ENCODE measurements around the gene MOGAT3.

Gene MOGAT3

GRCh38 chr7:101172005-101172853 lies 28.6 kb downstream of the MOGAT3 start:
- peak in 1 of 5 donors; percentile 35 for DNase-seq

DNA sequence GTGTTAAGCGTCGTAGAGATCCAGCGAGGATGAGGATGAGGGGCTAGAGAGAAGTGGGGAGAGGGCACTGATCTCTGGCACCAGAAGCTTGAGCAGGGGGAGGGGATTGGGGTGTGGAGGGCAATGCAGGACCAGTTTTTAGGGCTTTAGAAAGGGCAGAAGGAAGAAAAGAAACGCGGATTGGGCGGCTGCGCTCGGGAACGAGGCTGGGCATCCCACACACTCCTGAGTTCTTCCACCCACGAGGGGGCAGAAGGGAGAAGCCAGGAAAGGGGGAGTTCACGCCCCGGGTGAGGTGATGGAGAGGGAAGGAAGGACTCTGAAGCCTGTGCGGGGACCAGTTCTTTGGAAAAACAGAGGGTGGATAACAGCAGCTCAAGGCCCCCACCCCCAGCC lies 29.4 kb downstream of the MOGAT3 start:
- DNase-seq: no peak

DNA sequence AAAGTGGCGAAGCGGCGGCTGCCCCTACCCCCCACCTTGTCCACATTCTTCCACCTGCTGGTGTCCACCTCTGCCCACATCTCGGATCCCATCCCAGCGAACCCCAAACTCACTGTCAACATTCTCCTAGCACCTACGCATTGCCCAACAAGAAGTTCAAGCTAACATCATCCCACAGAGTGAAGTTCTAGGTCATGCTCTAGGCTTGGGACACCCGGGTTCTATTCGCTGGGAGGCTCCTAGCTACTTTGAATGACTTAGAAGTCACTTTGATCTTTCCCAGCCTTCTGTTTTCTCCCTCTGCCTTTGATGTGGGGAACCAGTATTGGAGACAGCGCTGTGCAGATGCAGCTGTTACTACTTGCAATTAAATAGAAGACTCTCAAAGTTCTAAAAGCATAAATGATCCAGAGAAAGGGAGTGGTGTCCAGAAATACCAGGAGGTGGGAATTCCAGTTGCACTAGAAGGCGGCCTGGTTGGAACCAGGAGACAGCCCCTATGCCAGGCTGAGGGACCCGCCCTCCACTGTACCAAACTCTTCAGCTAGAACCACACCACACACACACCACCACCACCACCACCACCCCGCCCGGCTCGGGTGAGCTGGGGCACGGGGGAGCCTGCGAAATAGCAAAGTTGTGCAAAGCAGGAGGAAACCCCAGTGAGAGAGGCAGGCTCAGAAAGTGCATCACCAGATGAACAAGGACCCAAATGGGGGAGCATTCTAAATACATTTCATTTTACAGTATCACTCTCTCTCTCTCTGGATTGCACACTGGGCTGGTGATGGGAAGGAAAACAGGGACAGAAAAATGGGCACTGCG lies 30.0 kb downstream of the MOGAT3 start:
- no peak for DNase-seq

GRCh38 chr7:101169838-101170551 lies 30.8 kb downstream of the MOGAT3 start:
- DNase-seq: peak; percentile 56 to 72 (median 68)

DNA sequence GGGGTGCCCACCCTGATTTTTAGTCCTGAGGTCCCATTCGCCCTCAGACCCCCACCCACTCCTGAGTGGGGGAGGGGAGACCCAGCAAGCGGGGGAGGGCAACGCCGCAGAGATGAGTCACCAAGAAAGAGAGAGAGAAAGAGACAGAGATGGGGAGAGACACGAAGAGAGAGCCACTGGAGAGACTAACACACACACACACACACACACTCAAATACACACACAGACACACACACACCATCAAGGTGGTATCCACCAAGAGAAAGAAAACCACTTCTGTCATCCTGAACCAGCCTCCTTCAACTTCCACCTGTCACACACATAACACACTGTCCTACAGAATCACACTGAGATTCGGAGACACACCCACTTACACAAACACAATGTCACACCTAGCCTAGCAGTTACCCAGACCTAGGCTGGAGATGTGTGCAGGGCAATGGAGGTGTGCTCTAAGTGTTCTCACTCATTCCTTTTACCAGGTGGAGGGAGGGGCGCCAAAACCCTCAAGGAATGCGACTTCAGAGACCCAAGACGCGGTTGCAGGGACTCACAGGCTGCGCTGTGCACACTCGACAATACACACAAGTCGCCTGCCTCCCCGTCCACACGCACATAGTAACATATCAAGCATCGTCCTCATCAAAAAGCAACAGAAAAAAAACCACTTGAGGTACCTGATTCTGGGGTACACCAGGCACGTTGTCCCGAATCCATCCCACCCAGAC lies 31.6 kb downstream of the MOGAT3 start:
- no peak for DNase-seq

DNA sequence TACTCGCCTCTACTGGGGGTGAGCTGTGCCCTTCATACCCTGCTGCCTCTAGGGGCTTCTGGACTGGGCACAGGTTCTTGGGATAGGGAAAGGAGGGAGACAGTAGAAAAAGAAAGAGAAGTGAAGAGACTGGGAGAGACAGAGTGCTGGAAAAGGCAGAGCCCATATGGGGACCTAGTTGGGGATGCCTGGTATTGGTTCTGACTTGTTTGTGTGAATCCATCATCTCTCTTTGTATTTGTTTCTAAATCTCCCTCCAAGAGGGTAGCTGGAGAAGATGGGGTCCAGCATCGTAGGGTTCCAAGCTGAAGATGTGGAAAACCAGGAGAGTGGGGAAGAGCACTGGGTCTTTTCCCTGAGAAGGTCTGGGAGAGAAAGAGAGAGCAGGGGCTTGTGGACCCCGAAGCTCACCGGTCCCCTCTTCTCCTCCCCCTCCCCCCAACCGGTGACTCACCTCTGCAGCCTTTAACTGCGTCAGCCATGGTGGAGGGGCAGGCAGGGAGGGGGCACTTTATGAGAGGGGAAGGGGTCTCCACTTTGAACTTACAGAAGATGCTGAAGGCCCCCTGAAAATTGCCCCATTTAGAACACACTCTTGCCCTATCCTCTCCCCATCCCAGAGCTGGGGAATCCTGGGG lies 32.3 kb downstream of the MOGAT3 start:
- DNase-seq: no peak

- no peak for DNase-seq
Measured at GRCh38 chr7:101167645-101168411, 33.0 kb downstream of the MOGAT3 start.

- DNase-seq: no peak
Measured at GRCh38 chr7:101166909-101167644, 33.8 kb downstream of the MOGAT3 start.

GRCh38 chr7:101166648-101166908 lies 34.3 kb downstream of the MOGAT3 start:
- DNase-seq: no peak

- no peak for DNase-seq
Measured at GRCh38 chr7:101165958-101166647, 34.7 kb downstream of the MOGAT3 start.

- peak; percentile 83 to 94 (median 89) for DNase-seq
Measured at GRCh38 chr7:101165075-101165957, 35.5 kb downstream of the MOGAT3 start, which contains the start of gene VGF. Gene VGF, minus strand, starts transcription at chr7:101165569. Its CDS starts 726 bp downstream, at chr7:101164843.

DNA sequence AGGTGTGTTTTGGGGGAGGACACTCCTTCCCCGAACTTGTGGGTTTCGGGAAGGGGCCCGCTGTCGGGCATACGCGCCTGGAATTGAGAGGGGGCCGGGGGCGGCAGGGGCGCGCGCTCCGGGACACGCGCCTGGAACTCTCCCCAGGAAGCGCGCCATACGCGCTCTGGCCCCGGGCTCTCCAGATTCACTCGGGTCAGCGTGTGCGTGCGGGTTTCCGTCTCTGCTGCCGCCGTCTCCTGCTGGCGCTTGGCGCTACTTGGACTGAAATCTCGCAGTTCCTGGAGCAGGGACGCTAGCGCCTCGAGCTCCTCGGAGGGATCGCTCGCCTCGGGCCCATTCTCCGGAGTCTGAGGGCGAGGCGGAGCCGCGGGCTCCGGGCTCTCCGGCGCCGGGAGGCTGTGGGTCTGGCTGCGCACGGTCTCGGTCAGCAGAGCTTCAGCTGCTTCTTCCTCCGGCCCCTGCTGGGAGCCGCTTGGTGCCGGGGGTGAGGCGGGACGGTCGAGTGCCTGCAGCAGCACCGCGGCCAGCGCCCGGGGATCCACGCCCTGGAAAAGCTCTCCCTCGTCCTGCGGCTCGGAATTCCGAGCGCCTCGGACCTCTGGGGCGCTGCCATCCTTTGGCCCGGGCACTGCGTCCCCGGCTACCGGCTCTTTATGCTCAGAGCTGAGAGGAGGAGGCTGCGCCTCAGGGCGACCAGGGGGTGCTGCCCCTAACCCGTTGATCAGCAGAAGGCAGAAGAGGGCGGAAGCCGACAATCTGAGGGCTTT lies 36.6 kb downstream of the MOGAT3 start:
- DNase-seq: no peak

DNA sequence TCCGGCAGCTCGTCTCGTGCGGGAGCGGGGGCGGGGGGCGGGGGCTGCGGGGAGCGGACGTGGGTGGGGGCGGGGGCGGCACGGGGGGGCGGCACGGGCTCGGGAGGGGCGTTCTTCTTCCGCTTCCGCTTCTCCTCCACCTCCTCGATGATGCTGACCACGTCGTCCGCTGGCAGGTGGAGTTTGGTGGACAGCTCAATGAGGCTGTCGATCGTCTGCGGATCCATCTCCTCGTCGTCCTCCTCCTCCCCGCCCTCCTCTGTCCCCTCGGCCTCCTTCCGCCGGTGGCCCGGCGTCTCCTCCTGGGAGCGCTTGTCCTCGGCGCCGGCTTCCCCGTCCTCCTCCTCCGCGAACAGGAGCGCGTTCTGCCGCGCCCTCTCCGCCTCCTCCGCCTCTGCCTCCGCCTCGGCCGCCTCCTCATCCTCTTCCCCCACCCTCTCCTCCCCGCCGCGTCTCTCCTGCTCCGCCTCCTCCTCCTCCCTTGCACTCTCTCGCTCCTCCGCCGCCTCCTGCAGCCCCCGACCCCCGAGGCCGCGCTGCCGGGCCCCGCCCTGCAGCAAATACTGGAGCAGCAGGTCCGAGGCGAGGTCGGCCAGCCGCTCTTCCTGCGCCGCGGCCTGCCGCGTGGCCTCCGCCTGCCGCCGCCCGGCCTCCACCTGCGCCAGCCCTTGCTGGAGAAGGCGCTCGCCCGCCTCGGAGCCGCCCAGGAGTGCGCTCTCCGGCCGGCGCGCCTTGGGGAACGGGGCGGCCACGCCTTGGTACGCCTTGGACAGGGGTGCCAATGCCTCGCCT lies 37.4 kb downstream of the MOGAT3 start:
- DNase-seq: peak in 1 of 5 donors; percentile 47

GRCh38 chr7:101162551-101163278 lies 38.1 kb downstream of the MOGAT3 start:
- DNase-seq: no peak

DNA sequence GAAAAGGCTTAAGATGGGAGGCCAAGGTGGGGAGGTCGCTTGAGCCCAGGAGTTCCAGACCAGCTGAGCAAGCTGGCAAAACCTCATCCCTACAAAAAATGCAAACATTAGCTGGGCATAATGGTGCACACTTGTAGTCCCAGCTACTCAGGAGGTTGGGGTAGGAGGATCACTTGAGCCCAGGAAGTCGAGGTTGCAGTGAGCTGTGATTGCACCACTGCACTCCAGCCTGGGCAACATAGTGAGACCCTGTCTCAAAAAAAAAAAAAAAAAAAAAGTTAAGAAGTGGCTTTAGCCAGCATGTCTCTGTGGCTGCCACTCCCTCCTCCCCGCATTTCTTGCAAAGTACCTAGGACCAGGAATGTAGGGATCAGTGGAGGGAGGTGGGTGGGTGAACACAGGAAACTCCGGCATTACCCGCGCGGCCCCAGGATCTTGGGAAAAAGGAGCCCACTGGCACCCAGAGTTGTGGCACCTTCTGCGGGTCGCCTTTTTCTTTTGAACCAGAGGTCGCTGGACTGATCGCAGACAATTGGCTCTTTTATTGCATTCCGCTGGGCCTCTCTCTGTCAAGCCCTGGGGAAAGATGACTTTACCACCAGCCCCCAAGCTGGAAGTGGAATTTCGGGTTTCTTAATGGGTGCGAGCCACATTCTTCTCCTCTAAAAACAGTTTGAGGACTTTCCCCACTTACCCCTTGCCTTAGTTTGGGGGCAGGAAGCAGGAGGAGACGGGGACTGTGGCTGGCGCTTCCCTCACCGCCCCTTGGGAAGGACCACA lies 39.0 kb downstream of the MOGAT3 start:
- no peak for DNase-seq

GRCh38 chr7:101160910-101161309 lies 39.9 kb downstream of the MOGAT3 start:
- no peak for DNase-seq

Data from T-helper 1 cell (primary cell).